AG09309 (cell line): ENCODE results near the gene C11orf91.

ENCODE experiments used
- DNase-seq: peaks from one replicate; pipeline ENCODE4 v3.0.0-alpha.2; 2010; ENCODE audit warnings: low read depth
- H3K4me3 ChIP-seq: 2 replicates; pipeline ENCODE4 v1.5.1; 2011; ENCODE audit warnings: mild to moderate bottlenecking, low read depth, low read length, moderate library complexity; ENCODE audit not compliant: control insufficient read depth
- TF ChIP-seq, protein P1 (sequence below): IDR thresholded peaks from 2 replicates; pipeline ENCODE4 v1.5.1; 2011; ENCODE audit warnings: mild to moderate bottlenecking, low read depth, low read length, inconsistent platforms; ENCODE audit not compliant: insufficient read depth, control insufficient read depth; ENCODE audit errors: missing control alignments

Gene C11orf91

DNA sequence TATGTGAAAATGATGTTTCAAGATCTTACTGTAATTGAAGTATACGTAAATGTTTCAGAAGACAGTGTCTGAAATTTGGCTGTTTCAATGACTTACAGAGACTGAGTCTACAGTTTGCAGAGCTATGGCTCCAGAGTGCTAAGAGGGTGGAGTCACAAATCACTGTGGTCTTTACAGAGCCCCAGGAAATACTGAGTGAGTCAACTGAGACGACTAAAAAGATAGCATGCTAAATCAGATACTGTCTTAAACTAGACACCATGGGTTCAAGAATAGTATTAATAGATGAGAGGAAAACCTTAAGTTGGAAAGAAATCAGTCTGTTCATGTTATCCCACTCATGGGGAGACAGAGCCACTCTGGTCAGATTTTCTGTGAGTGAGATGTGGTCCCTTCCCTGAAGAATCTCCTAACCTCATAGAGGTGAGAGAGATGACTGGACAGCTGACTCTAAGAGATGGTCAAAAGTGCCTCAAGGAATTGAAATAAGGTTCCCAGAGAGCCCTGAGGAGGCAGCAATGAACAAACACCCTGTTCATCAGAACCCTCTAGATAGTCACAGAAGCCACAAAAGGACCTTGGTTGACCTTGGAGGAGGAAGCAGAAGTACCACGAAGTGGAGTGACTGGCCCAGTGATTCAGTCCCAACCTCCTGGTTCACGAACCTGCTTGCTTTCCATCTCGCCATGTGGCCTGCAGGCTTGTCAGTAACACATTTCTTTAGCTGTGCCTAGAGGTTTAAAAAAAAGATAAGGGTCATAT is 30.2 kb downstream of the C11orf91 start:
- TF ChIP-seq, protein P1, sequence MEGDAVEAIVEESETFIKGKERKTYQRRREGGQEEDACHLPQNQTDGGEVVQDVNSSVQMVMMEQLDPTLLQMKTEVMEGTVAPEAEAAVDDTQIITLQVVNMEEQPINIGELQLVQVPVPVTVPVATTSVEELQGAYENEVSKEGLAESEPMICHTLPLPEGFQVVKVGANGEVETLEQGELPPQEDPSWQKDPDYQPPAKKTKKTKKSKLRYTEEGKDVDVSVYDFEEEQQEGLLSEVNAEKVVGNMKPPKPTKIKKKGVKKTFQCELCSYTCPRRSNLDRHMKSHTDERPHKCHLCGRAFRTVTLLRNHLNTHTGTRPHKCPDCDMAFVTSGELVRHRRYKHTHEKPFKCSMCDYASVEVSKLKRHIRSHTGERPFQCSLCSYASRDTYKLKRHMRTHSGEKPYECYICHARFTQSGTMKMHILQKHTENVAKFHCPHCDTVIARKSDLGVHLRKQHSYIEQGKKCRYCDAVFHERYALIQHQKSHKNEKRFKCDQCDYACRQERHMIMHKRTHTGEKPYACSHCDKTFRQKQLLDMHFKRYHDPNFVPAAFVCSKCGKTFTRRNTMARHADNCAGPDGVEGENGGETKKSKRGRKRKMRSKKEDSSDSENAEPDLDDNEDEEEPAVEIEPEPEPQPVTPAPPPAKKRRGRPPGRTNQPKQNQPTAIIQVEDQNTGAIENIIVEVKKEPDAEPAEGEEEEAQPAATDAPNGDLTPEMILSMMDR: no peak
- H3K4me3 ChIP-seq: no peak overlapping the region
- DNase-seq: no peak

- no peak for DNase-seq
- TF ChIP-seq, protein P1: no peak
- no peak overlapping the region for H3K4me3 ChIP-seq
Observed at GRCh38 chr11:33669598-33670249, 30.9 kb downstream of the C11orf91 start.

DNA sequence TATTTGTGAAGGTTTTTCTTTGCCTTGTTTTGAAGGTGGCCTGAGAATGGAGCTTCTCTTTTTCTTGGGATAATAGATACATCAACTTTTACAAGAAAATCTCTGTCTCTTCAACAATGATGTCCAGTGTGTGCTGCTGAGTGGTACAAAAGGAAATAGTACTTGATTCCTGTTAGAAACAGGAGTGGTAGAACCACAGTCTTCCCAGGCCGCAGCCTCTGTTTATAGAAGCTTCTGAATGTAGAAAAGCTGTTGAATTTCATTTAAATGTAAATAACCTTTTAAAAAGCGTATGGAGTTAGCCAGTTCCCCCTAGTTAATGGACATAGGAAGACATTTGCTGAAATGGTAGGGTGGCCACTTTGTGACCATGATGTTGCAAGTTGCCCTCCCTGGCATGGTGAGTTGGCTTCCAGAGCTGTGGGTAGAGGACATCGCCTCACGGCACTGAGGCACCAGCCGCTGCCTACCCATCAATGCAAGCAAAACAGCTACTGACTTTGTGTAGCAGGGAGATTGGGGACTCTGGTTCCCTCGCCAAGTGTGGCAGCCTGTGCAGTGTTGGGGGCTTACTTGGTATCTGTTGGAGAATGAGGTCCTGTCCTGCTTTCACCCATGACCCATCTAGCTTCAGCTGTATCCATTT is 31.6 kb downstream of the C11orf91 start:
- TF ChIP-seq, protein P1: no peak
- DNase-seq: no peak
- no peak overlapping the region for H3K4me3 ChIP-seq

DNA sequence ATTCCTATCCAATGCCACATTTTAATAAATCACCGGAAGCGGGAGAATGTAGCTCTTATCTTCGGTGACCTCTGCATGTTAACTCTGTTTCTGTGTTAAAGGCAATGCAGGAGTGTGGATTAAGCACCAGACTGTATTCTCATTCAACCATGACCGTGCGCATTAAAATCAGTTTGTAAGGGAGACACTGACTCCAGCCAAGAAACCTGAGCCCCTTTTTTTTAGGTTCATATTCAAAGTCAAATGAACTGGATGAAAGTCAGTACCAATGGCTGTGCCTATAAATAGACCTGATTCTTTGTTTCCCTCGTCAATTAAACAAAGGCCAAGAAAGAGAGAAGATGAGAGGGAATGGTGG is 32.2 kb downstream of the C11orf91 start:
- TF ChIP-seq, protein P1: no peak
- no peak for DNase-seq
- H3K4me3 ChIP-seq: no peak overlapping the region

DNA sequence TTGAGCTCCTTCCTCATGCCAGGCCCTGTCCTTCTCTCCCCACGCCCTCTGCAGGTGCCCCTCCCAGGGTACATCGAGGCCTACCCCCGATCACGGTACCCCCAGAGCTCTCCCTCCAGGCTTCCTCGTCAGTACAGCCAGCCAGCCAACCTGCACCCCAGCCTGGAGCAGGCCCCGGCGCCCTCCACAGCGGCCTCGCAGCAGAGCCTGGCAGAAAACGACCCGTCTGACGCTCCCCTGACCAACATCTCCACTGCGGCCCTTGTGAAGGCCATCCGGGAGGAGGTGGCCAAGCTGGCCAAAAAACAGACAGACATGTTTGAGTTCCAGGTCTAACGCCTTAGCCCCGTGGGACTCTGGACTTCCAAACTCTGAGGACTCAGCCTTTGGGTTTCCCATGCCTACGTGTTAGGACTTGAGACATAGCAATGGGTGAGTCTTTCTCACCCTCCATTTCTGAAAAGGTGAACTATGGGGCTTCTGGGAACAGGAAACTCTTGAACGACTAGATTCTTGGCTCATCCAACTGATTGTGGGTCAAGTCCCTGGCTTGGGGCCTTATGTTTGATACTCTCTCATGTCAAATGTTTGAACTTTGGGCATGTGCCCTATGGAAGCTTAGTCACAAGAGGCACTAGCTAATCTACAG is 32.7 kb downstream of the C11orf91 start:
- no peak overlapping the region for H3K4me3 ChIP-seq
- DNase-seq: no peak
- TF ChIP-seq, protein P1: no peak

- H3K4me3 ChIP-seq: no peak overlapping the region
- no peak for DNase-seq
- TF ChIP-seq, protein P1: no peak
Observed at GRCh38 chr11:33665350-33666106, 35.1 kb downstream of the C11orf91 start.
